HepG2 (cell line): ENCODE measurements around the gene ACSS3. TPM values are rescaled to one million over a fixed set of nuclear protein-coding genes. Genes with fewer than 3 reads are reported as not detected.

Source experiments
- ATAC-seq: fragments of 200-7000 bp; cut with Tn5 transposase; 3 replicates; pipeline ENCODE4 v1.9.1; 2020; ENCODE audit warnings: mild to moderate bottlenecking, moderate library complexity
- BruUV-seq: library from RNA; stranded (reverse); fragments of 400-500 nt; replicated peaks from 2 replicates; lab custom pipeline; 2021; lab: Mats Ljungman, UMichigan
- CTCF ChIA-PET: fragments of 300-600 bp; formaldehyde crosslinking; extraction: SDS; loops from one replicate; lab custom pipeline; 2021; ENCODE audit warnings: low total read pairs, inconsistent platforms, low intra/inter-chr PET ratio; lab: Yijun Ruan, JAX
- POLR2A ChIA-PET: fragments of 350-600 bp; sonication (Branson Sonifier 250); formaldehyde crosslinking; loops from one replicate; lab custom pipeline; 2020; ENCODE audit warnings: antibody characterized with exemption, inconsistent platforms; lab: Yijun Ruan, JAX
- DNase-seq: peaks from one replicate; pipeline ENCODE4 v3.0.0-alpha.2; 2015; ENCODE audit warnings: low spot score
- FAIRE-seq: peaks from 3 replicates; lab custom pipeline; 2011; peaks lifted over from hg19 to GRCh38; lab: Jason Lieb, UNC
- H2AFZ ChIP-seq: one replicate; pipeline ENCODE4 v1.6.1; 2011; ENCODE audit warnings: low read length, inconsistent platforms
- H3K27ac ChIP-seq: fragments of 300-600 bp; 3 replicates; pipeline ENCODE4 v1.8.0; 2011; ENCODE audit warnings: mixed run types, mild to moderate bottlenecking, mixed read lengths, low read length, inconsistent platforms; ENCODE audit not compliant: insufficient read depth; ENCODE audit errors: extremely low read length
- H3K27me3 ChIP-seq, 2 experiments: fragments of 200-600 bp in 1 of 2; 2 replicates in 1 of 2; 3 replicates in 1 of 2; pipeline versions ENCODE4 v1.6.0 to v1.8.0; 2011; ENCODE audit warnings: low read length in 2 of 2, mild to moderate bottlenecking in 2 of 2, moderate library complexity in 2 of 2, inconsistent platforms in 1 of 2; ENCODE audit not compliant: insufficient read depth in 2 of 2, control insufficient read depth in 1 of 2
- H3K36me3 ChIP-seq, 2 experiments: fragments of 200-600 bp in 1 of 2; replicated peaks in 1 of 2; 2 replicates in 1 of 2; 3 replicates in 1 of 2; pipeline versions ENCODE4 v1.5.1 to v1.8.0; 2011; ENCODE audit warnings: low read length in 2 of 2, inconsistent platforms in 1 of 2; ENCODE audit not compliant: insufficient read depth in 2 of 2, control insufficient read depth in 1 of 2
- H3K4me1 ChIP-seq: 2 replicates; pipeline ENCODE4 v1.5.1; 2012; ENCODE audit warnings: low read length, inconsistent platforms; ENCODE audit not compliant: insufficient read depth
- H3K4me2 ChIP-seq: 2 replicates; pipeline ENCODE4 v1.6.0; 2011; ENCODE audit warnings: low read depth, low read length, inconsistent platforms
- H3K4me3 ChIP-seq, 3 experiments: fragments of 200-600 bp in 1 of 3; sonication (generic), shearing (Covaris generic) in 1 of 3; replicated peaks in 1 of 3; 2 replicates each; pipeline ENCODE4 v1.5.1; 2011 to 2016; ENCODE audit warnings: low read length in 3 of 3, inconsistent platforms in 2 of 3, low read depth in 2 of 3, mild to moderate bottlenecking in 2 of 3, control low read depth in 1 of 3, mixed read lengths in 1 of 3; ENCODE audit not compliant: insufficient read depth in 1 of 3
- H3K79me2 ChIP-seq: one replicate; pipeline ENCODE4 v1.6.1; 2011; ENCODE audit warnings: low read length, inconsistent platforms; ENCODE audit not compliant: insufficient read depth
- H3K9ac ChIP-seq: 2 replicates; pipeline ENCODE4 v1.6.0; 2011; ENCODE audit warnings: mild to moderate bottlenecking, low read depth, low read length, inconsistent platforms; ENCODE audit not compliant: insufficient read depth
- H3K9me3 ChIP-seq: 2 replicates; pipeline ENCODE4 v1.5.1; 2012; ENCODE audit warnings: mild to moderate bottlenecking, low read length
- H4K20me1 ChIP-seq: 2 replicates; pipeline ENCODE4 v1.6.0; 2011; ENCODE audit warnings: inconsistent platforms, mild to moderate bottlenecking, low read length, moderate library complexity; ENCODE audit not compliant: insufficient read depth
- CREM ChIP-seq, 2 experiments: sonication (generic) in 1 of 2; formaldehyde crosslinking in 1 of 2; IDR thresholded peaks; 2 replicates each; pipeline versions ENCODE4 v1.4.0 to v1.6.1; 2016 to 2020; ENCODE audit warnings: antibody characterized with exemption in 1 of 2, mild to moderate bottlenecking in 1 of 2, missing genetic modification reagents in 1 of 2
- HMG20B ChIP-seq: conservative IDR thresholded peaks from 2 replicates; pipeline ENCODE4 v1.6.1; 2016; ENCODE audit warnings: missing genetic modification reagents, missing compliant biosample characterization
- KAT2B ChIP-seq: fragments of 150-350 bp; IDR thresholded peaks from 2 replicates; pipeline ENCODE4 v1.6.1; 2014; ENCODE audit warnings: low read depth, low read length, borderline replicate concordance
- MAF1 ChIP-seq: sonication (generic); formaldehyde crosslinking; IDR thresholded peaks from 2 replicates; pipeline ENCODE4 v1.5.0; 2020; ENCODE audit warnings: missing genetic modification reagents, borderline replicate concordance
- SALL1 ChIP-seq: sonication (generic); formaldehyde crosslinking; IDR thresholded peaks from 2 replicates; pipeline ENCODE4 v1.8.0; 2022; ENCODE audit warnings: mild to moderate bottlenecking, missing genetic modification reagents
- SMAD9 ChIP-seq: sonication (generic); formaldehyde crosslinking; IDR thresholded peaks from 2 replicates; pipeline ENCODE4 v1.5.1; 2020; ENCODE audit warnings: mild to moderate bottlenecking, missing genetic modification reagents
- SOX13 ChIP-seq, 3 experiments: fragments of 450-650 bp in 1 of 3; sonication (generic) in 1 of 3; formaldehyde crosslinking in 1 of 3; IDR thresholded peaks in 2 of 3; conservative IDR thresholded peaks in 1 of 3; 2 replicates each; pipeline versions ENCODE4 v1.5.0 to v1.6.1; 2016 to 2020; ENCODE audit warnings: antibody characterized with exemption in 1 of 3, mild to moderate bottlenecking in 1 of 3, missing compliant biosample characterization in 1 of 3, missing genetic modification reagents in 1 of 3, moderate library complexity in 1 of 3
- TCF7 ChIP-seq: sonication (generic); IDR thresholded peaks from 2 replicates; pipeline ENCODE4 v1.6.1; 2016; ENCODE audit warnings: antibody characterized with exemption, low read depth
- ZBED4 ChIP-seq: sonication (generic); formaldehyde crosslinking; IDR thresholded peaks from 2 replicates; pipeline ENCODE4 v1.4.0; 2020; ENCODE audit warnings: missing genetic modification reagents, borderline replicate concordance
- ZIK1 ChIP-seq: sonication (generic); formaldehyde crosslinking; IDR thresholded peaks from 2 replicates; pipeline ENCODE4 v1.5.0; 2020; ENCODE audit warnings: mild to moderate bottlenecking, low read depth, missing genetic modification reagents, borderline replicate concordance
- WGBS: methylation state at CpG from one replicate; pipeline ENCODE4 v1.1.6; 2017; ENCODE audit warnings: low lambda C conversion rate; 5-methylcytosine and 5-hydroxymethylcytosine counted together
- in situ Hi-C: cut with HindIII; loops from 2 replicates; pipeline ENCODE4 v1.10.0; 2017; ENCODE audit warnings: low pct_unique_long_range_greater_than_20kb; ENCODE audit not compliant: extremely low pct_ligation_motif_present
- intact Hi-C: fragments of 100-400 bp; cut with micrococcal nuclease; formaldehyde crosslinking; loops from one replicate; pipeline ENCODE4 v1.10.0; 2022; ENCODE audit not compliant: unreplicated experiment
- polyA plus RNA-seq, 8 experiments: library from polyadenylated mRNA; depleted of rRNA in 3 of 8; stranded (reverse) in 7 of 8; unstranded in 1 of 8; fragments of >200 nt; fragmentation: Illumina TruSeq in 4 of 8; extraction: Trizol in 4 of 8; gene quantifications; 2 replicates each; pipeline versions ENCODE4 v1.2.1 to v1.2.3, GENCODE V29; 2011 to 2016; ENCODE audit warnings: low read depth in 4 of 8, missing spikeins in 1 of 8, mixed read lengths in 1 of 8; ENCODE audit not compliant: insufficient read depth in 1 of 8
- total RNA-seq, 5 experiments: library from RNA; depleted of rRNA; stranded (reverse); fragments of >200 nt; fragmentation: Illumina TruSeq; extraction: Trizol; gene quantifications; 2 replicates each; pipeline ENCODE4 v1.2.3, GENCODE V29; 2016; ENCODE audit warnings: low read depth in 1 of 5

The ACSS3 gene
- total and polyA plus RNA-seq, 2 of the 13 experiments (the other 11 are each of a cell fraction or from before 2014, with no cell fraction given) = 79.5 to 86.3 TPM

- no peak for TF ChIP-seq ZBED4 (CRISPR knock-in tag)
- TF ChIP-seq KAT2B = peak; percentile 98
- TF ChIP-seq SOX13 (IDR thresholded peaks at IDR 0.05) = no peak
- peak in 1 of 2 experiments; percentile 73; a peak in 2 of 4 replicates for TF ChIP-seq SOX13 (CRISPR knock-in tag; conservative IDR thresholded peaks at IDR 0.05 in 1 of 2, IDR thresholded peaks at IDR 0.05 in 1 of 2)
- TF ChIP-seq CREM (IDR thresholded peaks at IDR 0.05) = peak; percentile 73
- TF ChIP-seq CREM (CRISPR knock-in tag; IDR thresholded peaks at IDR 0.05) = no peak
- peak; percentile 82; the same call in 1 of the 2 replicates for TF ChIP-seq SALL1
- peak; percentile 76 for TF ChIP-seq TCF7
Measured at GRCh38 chr12:81120961-81121360, 43.1 kb downstream of the ACSS3 start (continued).

GRCh38 chr12:81123611-81124010 is 45.7 kb downstream of the ACSS3 start:
- H3K27me3 ChIP-seq = no peaks in the 10 kb centered on the region
- no peaks in the 10 kb centered on the region for H3K9me3 ChIP-seq
- 95% methylated on average over 3 of the region's 3 CpGs for WGBS
- in situ Hi-C loops (no loop called here), intact Hi-C loops (loop anchor here (10.0 kb wide), 1 partner anchor 99 kb away; no protein-coding TSS in a partner anchor)
- peaks cover 38% of the 10 kb centered on the region for H3K79me2 ChIP-seq
- H3K4me1 ChIP-seq = peaks cover 42% of the 10 kb centered on the region
- DNase-seq (no peak), FAIRE-seq (no peak), ATAC-seq (no peak)
- H2AFZ ChIP-seq = no peak overlapping the region
- TF ChIP-seq MAF1 = no peak
- no peak for TF ChIP-seq SMAD9 (CRISPR knock-in tag)
- TF ChIP-seq ZIK1 = no peak
- TF ChIP-seq HMG20B (CRISPR knock-in tag) = no peak
- H3K36me3 ChIP-seq = peaks cover 0 to 13% of the 10 kb centered on the region in 2 experiments; a peak in 3 of 5 replicates
- H4K20me1 ChIP-seq = no peaks in the 10 kb centered on the region
- H3K9ac ChIP-seq = no peak overlapping the region
- CTCF ChIA-PET = no interaction called here
- POLR2A ChIA-PET = no interaction called here
- no peak overlapping the region for H3K4me3 ChIP-seq
- no TSS peak for BruUV-seq
- no peak overlapping the region for H3K27ac ChIP-seq
- no peak overlapping the region for H3K4me2 ChIP-seq
